Measurements from ENCODE around the gene ST3GAL3.

DNA sequence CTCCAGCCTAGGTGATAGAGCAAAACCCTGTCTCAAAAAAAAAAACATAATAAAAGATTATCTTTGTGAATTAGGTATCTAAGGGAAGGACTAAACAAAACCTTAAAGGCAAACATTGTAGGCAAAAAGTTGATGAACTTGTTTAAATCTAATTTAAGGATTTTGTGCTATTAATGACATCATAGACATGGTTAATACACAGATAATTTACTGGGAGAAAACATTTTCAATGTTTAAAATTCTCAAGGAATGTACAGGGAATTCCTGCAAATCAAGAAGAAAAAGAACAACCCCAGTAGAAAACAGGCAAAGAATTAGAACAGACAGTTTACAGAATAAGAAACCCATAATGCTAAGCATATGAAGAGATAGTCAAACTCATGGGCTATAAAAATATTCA is 47.6 kb downstream of the ST3GAL3 start:
- TF ChIP-seq, protein P1, sequence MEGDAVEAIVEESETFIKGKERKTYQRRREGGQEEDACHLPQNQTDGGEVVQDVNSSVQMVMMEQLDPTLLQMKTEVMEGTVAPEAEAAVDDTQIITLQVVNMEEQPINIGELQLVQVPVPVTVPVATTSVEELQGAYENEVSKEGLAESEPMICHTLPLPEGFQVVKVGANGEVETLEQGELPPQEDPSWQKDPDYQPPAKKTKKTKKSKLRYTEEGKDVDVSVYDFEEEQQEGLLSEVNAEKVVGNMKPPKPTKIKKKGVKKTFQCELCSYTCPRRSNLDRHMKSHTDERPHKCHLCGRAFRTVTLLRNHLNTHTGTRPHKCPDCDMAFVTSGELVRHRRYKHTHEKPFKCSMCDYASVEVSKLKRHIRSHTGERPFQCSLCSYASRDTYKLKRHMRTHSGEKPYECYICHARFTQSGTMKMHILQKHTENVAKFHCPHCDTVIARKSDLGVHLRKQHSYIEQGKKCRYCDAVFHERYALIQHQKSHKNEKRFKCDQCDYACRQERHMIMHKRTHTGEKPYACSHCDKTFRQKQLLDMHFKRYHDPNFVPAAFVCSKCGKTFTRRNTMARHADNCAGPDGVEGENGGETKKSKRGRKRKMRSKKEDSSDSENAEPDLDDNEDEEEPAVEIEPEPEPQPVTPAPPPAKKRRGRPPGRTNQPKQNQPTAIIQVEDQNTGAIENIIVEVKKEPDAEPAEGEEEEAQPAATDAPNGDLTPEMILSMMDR (IDR thresholded peaks at IDR 0.05 in 4 of 5, conservative IDR thresholded peaks at IDR 0.05 in 1 of 5), result no peak
- TF ChIP-seq POLR2A (IDR thresholded peaks at IDR 0.05), result no peak
